ENCODE data around the gene NTM.

DNA sequence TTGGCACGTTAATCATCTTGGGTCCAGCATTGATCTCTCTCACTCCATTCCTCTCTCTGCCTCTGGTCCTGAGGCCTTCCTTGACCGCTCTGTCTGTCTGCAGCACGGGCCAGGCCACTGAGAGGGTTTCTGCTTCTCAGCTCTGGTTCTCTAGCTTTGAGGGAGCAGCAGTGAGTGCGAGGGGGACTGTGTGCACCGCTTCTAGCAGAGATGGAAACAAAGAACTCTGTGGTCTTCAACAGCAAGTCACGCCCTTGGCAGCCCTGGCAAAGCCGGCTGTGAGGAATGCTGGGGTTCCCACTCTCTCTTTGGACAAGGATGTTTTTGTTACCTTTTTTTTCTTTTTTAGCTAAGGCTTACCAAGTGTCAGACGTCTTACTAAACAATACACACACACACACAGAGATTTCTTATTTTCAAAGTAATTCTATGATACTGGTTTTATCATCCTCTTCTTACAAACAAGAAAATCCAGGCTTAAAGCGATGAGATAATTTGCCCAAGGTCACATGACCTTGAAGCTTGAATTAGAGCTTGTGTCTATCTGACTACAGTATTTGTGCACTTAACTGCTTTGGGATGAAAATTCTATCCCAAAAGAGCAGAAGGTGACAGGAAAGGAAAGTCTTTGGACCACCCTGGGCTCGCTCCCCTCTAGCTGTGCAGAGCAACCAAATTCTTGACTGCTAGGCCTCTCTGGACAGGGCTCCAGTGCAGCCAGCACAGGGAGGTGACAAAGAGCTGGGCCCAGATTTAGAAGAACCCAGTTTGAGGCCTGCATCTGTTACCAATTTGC is 293.2 kb downstream of the NTM start:
- TF ChIP-seq, protein P1, sequence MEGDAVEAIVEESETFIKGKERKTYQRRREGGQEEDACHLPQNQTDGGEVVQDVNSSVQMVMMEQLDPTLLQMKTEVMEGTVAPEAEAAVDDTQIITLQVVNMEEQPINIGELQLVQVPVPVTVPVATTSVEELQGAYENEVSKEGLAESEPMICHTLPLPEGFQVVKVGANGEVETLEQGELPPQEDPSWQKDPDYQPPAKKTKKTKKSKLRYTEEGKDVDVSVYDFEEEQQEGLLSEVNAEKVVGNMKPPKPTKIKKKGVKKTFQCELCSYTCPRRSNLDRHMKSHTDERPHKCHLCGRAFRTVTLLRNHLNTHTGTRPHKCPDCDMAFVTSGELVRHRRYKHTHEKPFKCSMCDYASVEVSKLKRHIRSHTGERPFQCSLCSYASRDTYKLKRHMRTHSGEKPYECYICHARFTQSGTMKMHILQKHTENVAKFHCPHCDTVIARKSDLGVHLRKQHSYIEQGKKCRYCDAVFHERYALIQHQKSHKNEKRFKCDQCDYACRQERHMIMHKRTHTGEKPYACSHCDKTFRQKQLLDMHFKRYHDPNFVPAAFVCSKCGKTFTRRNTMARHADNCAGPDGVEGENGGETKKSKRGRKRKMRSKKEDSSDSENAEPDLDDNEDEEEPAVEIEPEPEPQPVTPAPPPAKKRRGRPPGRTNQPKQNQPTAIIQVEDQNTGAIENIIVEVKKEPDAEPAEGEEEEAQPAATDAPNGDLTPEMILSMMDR (IDR thresholded peaks at IDR 0.05) = no peak
- TF ChIP-seq ZFX (IDR thresholded peaks at IDR 0.05; ENCODE audit: borderline replicate concordance) = no peak
